Astrocyte (in vitro differentiated cells and primary cell): Measurements from ENCODE around the gene SPARC. TPM values are rescaled to one million over a fixed set of nuclear protein-coding genes. Genes with fewer than 3 reads are reported as not detected.

Experiments
- DNase-seq: peaks from one replicate; pipeline ENCODE4 v3.0.0-alpha.2; 2010; ENCODE audit warnings: low read depth
- FAIRE-seq: peaks from 2 replicates; lab custom pipeline; 2011; peaks lifted over from hg19 to GRCh38; lab: Jason Lieb, UNC
- H2AFZ ChIP-seq: 2 replicates; pipeline ENCODE4 v1.6.0; 2012; ENCODE audit warnings: low read depth, low read length, inconsistent platforms
- H3K27ac ChIP-seq: 2 replicates; pipeline ENCODE4 v1.5.1; 2011; ENCODE audit warnings: low read depth, low read length, inconsistent platforms
- H3K27me3 ChIP-seq: 2 replicates; pipeline ENCODE4 v1.6.0; 2011; ENCODE audit warnings: low read length, inconsistent platforms; ENCODE audit not compliant: insufficient read depth
- H3K36me3 ChIP-seq: 2 replicates; pipeline ENCODE4 v1.5.1; 2011; ENCODE audit warnings: low read length, inconsistent platforms; ENCODE audit not compliant: insufficient read depth
- H3K4me1 ChIP-seq: 2 replicates; pipeline ENCODE4 v1.5.1; 2011; ENCODE audit warnings: low read length, inconsistent platforms; ENCODE audit not compliant: insufficient read depth
- H3K4me2 ChIP-seq: 2 replicates; pipeline ENCODE4 v1.6.0; 2012; ENCODE audit warnings: low read length, inconsistent platforms
- H3K4me3 ChIP-seq: 2 replicates; pipeline ENCODE4 v1.5.1; 2011; ENCODE audit warnings: low read depth, mild to moderate bottlenecking, low read length, inconsistent platforms; ENCODE audit not compliant: insufficient read depth
- H3K79me2 ChIP-seq: 2 replicates; pipeline ENCODE4 v1.6.0; 2012; ENCODE audit warnings: mild to moderate bottlenecking, low read length, inconsistent platforms; ENCODE audit not compliant: insufficient read depth
- H3K9ac ChIP-seq: 2 replicates; pipeline ENCODE4 v1.6.0; 2012; ENCODE audit warnings: mild to moderate bottlenecking, low read length, inconsistent platforms
- H3K9me3 ChIP-seq: 2 replicates; pipeline ENCODE4 v1.5.1; 2012; ENCODE audit warnings: low read depth, mild to moderate bottlenecking, low read length, inconsistent platforms; ENCODE audit not compliant: insufficient read depth
- H4K20me1 ChIP-seq: 2 replicates; pipeline ENCODE4 v1.6.0; 2012; ENCODE audit warnings: low read length, inconsistent platforms; ENCODE audit not compliant: insufficient read depth
- H3K27ac Mint-ChIP-seq: one replicate; pipeline ENCODE4 v1.8.0; 2021; ENCODE audit warnings: mild to moderate bottlenecking, mixed read lengths; ENCODE audit not compliant: unreplicated experiment
- H3K27me3 Mint-ChIP-seq: one replicate; pipeline ENCODE4 v1.8.0; 2021; ENCODE audit warnings: low read depth, mixed read lengths; ENCODE audit not compliant: unreplicated experiment
- H3K36me3 Mint-ChIP-seq: one replicate; pipeline ENCODE4 v1.8.0; 2021; ENCODE audit warnings: low read depth, mixed read lengths; ENCODE audit not compliant: unreplicated experiment
- H3K4me1 Mint-ChIP-seq: one replicate; pipeline ENCODE4 v1.8.0; 2021; ENCODE audit warnings: low read depth, mixed read lengths; ENCODE audit not compliant: unreplicated experiment
- H3K4me3 Mint-ChIP-seq: one replicate; pipeline ENCODE4 v1.8.0; 2021; ENCODE audit warnings: mild to moderate bottlenecking, moderate library complexity, mixed read lengths; ENCODE audit not compliant: unreplicated experiment
- H3K9me3 Mint-ChIP-seq: one replicate; pipeline ENCODE4 v1.8.0; 2021; ENCODE audit warnings: mild to moderate bottlenecking, mixed read lengths; ENCODE audit not compliant: unreplicated experiment
- CTCF ChIP-seq: IDR thresholded peaks from 2 replicates; pipeline ENCODE4 v1.5.1; 2011; ENCODE audit warnings: low read depth, mild to moderate bottlenecking, inconsistent platforms, low read length, moderate library complexity; ENCODE audit not compliant: insufficient read depth
- EZH2 ChIP-seq: IDR thresholded peaks from 2 replicates; pipeline ENCODE4 v1.6.1; 2012; ENCODE audit warnings: mild to moderate bottlenecking, low read length, inconsistent platforms; ENCODE audit not compliant: insufficient read depth
- total RNA-seq: library from RNA; stranded (reverse); gene quantifications from 2 replicates; pipeline ENCODE4 v1.2.1, GENCODE V29; 2021

SPARC gene
- total RNA-seq, 1 donor from 2014 or later, result 15,667 TPM

- peaks cover 100% of the 10 kb centered on the region for H4K20me1 ChIP-seq
Measured at GRCh38 chr5:151679421-151680155, 7.1 kb downstream of the SPARC start.

GRCh38 chr5:151678713-151679112 lies 8.0 kb downstream of the SPARC start:
- Histone ChIP-seq H3K4me3 (peak overlapping the region; percentile 3), H4K20me1 (peaks cover 97% of the 10 kb centered on the region), H3K27ac (peak overlapping the region; percentile 76)

More at GRCh38 chr5:151679421-151680155, 7.1 kb downstream of the SPARC start:
- Mint-ChIP-seq H3K4me3 (peak overlapping the region; percentile 99), H3K4me1 (peaks cover 80% of the 10 kb centered on the region), H3K36me3 (peaks cover 38% of the 10 kb centered on the region), H3K27ac (peak overlapping the region; percentile 56), H3K9me3 (no peaks in the 10 kb centered on the region), H3K27me3 (no peaks in the 10 kb centered on the region)
- H3K4me3 ChIP-seq, result peak overlapping the region; percentile 3
- peak overlapping the region; percentile 63 for H3K9ac ChIP-seq
- H3K4me2 ChIP-seq, result peak overlapping the region; percentile 92
- no peak for FAIRE-seq
- H3K79me2 ChIP-seq, result peaks cover 100% of the 10 kb centered on the region
- peak overlapping the region; percentile 76 for H3K27ac ChIP-seq
- no peak overlapping the region for H2AFZ ChIP-seq
- peaks cover 97% of the 10 kb centered on the region for H3K4me1 ChIP-seq
- no peaks in the 10 kb centered on the region for H3K9me3 ChIP-seq
- TF ChIP-seq CTCF (no peak), EZH2 (no peak)
- peaks cover 66% of the 10 kb centered on the region for H3K36me3 ChIP-seq
- no peaks in the 10 kb centered on the region for H3K27me3 ChIP-seq
- no peak for DNase-seq

More at GRCh38 chr5:151678713-151679112, 8.0 kb downstream of the SPARC start:
- TF ChIP-seq CTCF (no peak), EZH2 (no peak)
- no peak for FAIRE-seq
- H3K27me3 Mint-ChIP-seq, result no peaks in the 10 kb centered on the region
- peak overlapping the region; percentile 99 for H3K4me3 Mint-ChIP-seq
- Histone ChIP-seq H3K36me3 (peaks cover 66% of the 10 kb centered on the region), H3K79me2 (peaks cover 98% of the 10 kb centered on the region), H3K27me3 (no peaks in the 10 kb centered on the region), H3K9ac (peak overlapping the region; percentile 63), H3K4me1 (peaks cover 94% of the 10 kb centered on the region), H2AFZ (no peak overlapping the region), H3K4me2 (peak overlapping the region; percentile 92), H3K9me3 (no peaks in the 10 kb centered on the region)
- DNase-seq, result peak; percentile 6
- H3K4me1 Mint-ChIP-seq, result peaks cover 81% of the 10 kb centered on the region
- no peaks in the 10 kb centered on the region for H3K9me3 Mint-ChIP-seq
- peaks cover 36% of the 10 kb centered on the region for H3K36me3 Mint-ChIP-seq
- H3K27ac Mint-ChIP-seq, result peak overlapping the region; percentile 56
